GM18519 (cell line): Measurements from ENCODE around the gene RABEPK.
"Not testable (repeated sequence)": the region's sequence is repeated elsewhere in the genome, so short reads cannot be mapped to it uniquely, and the experiment has no call there.

Experiments
- ATAC-seq: cut with Tn5 transposase; IDR thresholded peaks from one replicate; pipeline ENCODE4 v1.9.1; 2021; ENCODE audit warnings: mild to moderate bottlenecking, moderate library complexity; ENCODE audit not compliant: unreplicated experiment, low FRiP score

RABEPK gene, protein sequence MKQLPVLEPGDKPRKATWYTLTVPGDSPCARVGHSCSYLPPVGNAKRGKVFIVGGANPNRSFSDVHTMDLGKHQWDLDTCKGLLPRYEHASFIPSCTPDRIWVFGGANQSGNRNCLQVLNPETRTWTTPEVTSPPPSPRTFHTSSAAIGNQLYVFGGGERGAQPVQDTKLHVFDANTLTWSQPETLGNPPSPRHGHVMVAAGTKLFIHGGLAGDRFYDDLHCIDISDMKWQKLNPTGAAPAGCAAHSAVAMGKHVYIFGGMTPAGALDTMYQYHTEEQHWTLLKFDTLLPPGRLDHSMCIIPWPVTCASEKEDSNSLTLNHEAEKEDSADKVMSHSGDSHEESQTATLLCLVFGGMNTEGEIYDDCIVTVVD

DNA sequence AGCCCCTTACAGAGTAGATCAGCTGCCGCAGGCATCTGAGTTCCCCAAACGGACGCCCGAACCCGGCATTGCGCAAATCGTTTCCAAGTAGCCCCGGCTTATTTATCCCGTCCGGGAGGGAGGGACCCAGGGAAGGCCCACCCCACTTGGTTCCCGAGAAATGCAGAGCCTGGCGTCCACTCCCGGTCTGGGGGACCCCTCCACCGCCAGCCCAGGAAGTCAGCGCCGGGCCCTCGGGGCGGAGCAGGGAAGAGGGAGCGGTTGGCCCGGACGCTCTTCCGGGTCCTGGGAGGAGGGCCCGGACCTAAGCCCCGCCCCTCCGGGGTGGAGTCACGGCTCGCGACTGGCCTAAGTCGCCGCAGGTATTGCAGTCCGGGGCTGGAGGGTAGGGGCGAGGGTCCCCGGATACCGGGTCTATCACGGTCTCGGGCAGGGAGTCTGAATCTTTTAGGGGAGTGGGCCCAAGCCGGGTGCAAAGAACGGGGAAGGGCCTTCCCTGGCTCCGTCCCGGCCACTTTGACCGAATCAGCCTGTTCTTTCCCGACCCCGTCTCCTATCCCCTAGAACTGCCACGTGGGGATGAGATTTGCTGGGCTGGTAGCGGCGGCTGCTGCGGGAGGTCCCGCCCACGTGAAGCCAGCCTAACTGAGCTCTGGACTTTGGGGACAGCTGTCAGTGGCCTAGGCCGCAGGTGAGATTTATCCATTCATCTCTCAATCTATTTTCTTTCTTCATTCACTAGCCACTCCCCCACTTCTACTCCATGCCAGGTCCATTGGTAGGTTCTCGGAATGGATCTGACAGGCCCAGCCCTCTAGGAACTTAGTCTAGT is at the start of gene RABEPK:
RABEPK (plus strand) TSS at position 327 of the 832 bp plus-strand sequence. CDS start 2,472 bp downstream, outside the sequence.
- peak; percentile 94 for ATAC-seq

DNA sequence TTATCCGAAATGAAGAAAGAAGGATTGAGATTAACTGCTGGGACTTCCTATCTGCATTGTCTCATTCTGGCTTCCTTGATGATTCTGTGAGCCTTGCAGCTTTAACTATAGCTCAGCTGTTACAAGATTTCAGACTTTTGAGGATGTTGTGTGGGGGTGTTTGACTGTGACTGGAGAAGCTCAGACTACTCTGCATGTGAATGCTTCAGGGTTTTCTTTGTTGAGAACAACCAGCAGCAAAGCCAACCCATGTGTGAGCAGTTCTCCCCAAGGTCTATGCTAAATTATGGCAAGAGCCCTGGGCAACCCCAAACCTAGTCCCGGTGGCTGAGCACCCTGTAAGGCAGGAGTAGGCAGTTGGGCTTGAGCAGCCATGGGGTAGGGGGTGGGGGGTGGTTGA is 48.6 kb upstream of the RABEPK start:
- no peak for ATAC-seq

DNA sequence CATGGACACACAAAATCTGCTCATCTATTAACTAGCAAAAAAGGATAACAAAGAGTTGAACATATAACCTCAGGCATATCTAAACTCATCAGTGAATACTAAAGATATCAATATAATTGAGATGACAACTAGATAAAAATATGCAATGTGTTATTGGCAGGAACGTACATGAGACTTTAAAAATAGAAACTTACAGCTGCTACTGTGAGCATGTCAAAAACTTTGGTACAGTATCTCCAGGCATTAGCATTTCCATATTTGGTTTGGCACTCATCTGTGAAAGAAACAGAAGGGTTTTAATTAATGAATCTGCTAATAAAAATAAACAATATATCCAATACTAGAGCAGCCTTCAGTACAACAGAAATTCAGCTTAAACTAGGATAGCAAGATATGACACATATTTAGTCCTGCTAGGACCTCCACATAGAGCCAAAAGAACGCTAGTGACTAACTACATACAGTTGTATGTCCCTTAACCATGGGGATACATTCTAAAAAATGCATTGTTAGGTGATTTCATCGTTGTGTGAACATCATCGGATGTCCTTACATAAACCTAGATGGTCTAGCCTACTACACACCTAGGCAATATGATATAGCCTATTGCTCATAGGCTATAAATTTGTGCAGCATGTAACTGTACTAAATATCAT is 46.5 kb upstream of the RABEPK start:
- no peak for ATAC-seq

DNA sequence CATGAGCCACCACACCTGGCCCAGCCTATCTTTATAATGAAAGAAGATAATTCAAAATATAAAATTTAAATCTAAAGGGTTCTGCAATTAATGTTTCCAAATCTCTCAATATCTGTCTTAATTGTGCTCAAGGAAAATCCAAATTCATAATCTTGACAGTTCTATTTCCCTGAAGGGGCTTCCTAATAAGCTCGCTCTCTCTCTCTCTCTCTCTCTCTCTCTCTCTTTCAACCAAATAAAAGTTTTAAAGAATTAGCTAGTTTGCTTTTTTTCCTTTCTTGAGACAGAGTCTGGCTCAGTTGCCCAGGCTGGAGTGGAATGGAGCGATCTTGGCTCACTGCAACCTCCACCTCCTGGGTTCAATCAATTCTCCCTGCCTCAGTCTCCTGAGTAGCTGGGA is 43.8 kb upstream of the RABEPK start:
- no peak for ATAC-seq

DNA sequence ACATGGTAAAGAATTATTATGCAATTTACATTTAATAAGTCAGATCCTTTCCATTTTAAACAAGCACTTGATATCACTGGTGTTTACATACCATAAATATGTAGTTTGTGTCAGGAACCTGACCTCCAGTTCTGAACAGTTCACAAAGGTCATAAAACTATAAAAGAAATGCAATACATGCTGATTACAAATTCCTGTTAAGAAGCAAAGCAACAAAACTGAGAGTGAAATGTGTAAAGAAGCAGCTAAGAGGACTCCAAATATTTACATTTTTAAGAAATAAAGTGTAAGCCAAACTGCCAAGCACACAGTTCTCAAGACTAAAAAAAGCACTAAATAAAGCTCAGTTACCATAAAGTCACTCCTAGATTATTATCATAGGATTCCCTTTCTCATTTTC is 39.6 kb upstream of the RABEPK start:
- ATAC-seq: no peak

DNA sequence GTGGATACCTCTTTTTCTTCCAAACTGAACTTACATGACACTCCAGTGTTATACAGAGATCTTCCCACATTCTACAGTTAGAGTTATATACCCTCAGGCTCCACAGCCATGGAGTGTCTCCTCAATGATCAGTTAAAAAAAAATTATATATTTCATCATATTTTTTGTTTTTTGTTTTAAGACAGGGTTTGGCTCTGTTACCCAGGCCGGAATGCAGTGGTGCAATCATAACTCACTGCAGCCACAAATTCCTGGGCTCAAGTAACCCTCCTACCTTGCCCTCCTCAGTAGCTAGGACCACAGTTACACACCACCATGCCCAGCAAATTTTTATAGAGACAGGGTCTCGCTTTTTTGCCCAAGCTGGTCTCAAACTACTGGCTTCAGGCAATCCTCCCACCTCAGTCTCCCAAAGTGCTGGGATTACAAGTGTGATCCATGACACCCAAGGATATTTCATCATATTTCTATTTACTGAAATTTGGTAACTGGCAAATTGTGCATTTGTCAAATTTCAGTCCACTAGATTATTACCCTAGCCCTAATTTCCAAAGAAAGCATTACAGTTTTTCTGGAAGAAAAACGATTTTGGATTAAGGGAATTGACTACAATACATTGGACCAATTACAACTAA is 38.9 kb upstream of the RABEPK start:
- ATAC-seq: no peak

DNA sequence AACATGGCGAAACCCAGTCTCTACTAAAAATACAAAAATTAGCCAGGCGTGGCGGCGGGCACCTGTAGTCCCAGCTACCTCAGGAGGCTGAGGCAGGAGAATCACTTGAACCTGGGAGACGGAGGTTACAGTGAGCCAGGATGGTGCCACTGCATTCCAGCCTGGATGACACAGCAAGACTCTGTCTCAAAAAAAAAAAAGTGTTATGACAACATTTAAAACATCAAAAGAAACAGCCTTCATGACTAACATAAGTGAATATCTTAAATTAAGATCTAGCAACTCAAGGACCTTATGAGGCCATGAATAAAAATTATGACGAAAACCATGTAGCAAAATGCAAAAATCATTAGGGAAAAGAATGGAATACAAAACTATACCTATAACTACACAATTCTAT is 37.5 kb upstream of the RABEPK start:
- ATAC-seq: not testable (repeated sequence)

DNA sequence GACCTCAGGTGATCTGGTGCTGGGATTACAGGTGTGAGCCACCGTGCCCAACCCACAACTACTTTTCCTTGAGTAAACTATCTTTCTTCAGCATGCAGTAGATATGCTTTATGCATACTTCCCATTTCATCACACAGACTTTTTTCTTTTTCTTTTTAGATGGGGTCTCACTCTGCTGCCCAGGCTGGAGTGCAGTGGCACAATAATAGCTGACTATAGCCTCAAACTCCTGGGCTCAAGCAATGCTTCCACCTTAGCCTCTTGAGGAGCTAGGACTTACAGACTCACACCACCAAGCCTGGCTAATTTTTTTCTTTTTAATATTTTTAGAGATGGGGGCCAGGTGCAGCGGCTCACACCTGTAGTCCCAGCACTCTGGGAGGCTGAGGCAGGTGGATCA is 33.6 kb upstream of the RABEPK start:
- no peak for ATAC-seq

DNA sequence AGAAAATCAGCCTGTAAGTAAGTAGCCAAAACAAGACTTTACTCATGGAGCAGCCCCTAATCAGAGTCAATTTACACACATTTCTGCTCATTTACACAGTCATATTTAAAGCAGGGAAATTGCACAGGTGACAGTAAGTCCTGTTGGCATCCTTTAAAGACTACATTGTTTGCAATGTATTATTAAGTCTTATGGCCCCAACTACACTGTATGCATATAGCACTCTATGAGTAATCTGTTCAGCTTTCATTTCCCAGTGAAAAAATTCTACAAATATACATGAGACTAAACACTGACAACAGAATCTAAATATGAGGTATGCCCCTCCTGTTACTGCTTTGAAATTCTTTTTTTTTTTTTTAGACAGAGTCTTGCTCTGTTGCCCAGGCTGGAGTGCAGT is 30.4 kb upstream of the RABEPK start:
- no peak for ATAC-seq

DNA sequence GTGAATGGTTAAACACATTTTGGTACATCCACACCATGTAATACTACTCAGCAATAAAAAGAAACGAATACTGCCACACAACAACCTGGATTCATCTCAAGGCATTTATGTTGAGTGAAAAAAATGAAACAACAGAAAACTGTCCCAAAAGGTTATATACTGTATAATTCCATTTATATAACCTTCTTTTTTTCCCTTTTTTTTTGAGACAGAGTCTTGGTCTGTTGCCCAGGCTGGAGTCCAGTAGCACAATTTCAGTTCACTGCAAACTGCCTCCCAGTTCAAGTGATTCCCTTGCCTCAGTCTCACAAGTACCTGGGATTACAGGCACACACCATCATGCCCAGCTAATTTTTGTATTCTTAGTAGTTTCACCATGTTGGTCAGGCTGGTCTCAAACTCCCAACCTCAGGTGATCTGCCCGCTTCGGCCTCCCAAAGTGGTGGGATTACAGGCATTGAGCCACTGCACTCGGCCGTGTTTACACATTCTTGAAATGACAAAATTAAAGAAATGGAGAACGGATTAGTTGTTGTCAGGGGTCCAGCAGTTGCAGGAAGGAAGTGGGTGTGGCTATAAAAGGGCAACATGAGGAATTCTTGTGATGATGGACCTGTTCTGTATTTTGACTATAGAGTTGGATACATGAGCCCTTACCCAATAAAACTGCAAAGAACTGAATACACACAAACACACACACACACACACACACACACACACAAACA is 28.1 kb upstream of the RABEPK start:
- ATAC-seq: no peak

DNA sequence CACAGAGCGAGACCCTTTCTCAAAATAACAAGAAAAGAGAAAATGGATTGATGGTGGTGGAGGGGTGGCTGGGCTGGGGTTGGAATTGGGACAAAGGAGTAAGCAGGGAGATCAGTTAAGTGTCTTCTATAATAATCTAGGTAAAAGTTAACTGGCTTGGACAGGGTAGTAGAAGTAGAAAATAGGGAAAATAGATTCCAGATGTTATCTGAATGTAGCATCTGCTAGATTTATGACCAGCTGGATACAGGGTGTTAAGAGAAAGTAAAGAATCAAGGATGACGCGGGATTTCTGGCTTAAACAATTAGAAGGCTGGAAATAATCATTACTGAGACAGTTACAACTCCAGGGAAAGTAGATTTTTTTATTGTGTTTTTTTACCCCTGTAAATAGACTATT is 23.7 kb upstream of the RABEPK start:
- no peak for ATAC-seq

DNA sequence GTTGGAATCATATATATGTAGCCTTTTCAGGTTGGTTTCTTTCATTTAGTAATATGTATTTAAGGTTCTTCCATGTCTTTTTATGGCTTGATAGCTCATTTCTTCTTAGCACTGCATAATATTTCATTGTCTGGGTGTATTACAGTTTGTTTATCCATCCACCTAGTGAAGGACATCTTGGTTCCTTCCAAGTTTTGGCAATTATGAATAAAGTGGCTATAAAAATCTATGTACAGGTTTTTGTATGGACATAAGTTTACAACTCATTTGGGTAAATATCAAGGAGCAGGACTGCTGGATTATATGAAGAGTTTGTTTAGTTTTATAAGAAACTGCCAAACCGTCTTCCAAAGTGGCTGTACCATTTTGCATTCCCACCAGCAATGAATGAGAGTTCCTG is 22.5 kb upstream of the RABEPK start:
- ATAC-seq: no peak

DNA sequence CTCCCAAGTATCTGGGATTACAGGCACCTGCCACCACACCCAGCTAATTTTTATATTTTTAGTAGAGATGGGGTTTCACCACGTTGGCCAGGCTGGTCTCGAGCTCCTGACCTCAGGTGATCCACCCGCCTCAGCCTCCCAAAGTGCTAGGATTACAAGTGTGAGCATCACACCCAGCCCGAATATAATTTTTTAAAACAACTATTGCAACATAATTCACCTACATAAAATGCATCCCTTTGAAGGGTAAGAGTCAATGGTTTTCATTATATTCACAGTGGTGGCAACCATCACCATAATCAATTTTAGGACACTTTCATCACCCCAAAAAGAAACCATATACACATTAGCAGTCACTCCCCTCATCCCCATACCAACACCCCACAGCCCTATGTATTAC is 20.6 kb upstream of the RABEPK start:
- not testable (repeated sequence) for ATAC-seq

DNA sequence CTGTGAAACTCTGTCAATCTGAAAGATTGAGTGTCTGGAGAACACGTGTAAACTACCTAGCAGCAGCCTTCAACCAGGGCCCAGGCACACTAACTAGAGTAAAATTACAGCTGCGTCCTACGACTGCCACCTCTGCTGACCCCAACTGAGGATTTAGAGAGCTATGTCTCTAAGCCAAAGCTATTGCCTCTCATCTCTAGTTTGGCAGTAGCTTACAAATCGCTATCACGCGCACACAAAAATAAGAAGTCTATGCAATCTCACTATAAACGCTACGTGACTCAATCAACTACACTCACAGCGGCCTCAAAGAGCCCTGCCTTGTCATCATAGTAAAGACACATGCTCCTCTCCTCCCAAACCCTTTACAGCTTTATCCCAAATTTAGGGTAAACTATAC is 19.5 kb upstream of the RABEPK start:
- no peak for ATAC-seq

DNA sequence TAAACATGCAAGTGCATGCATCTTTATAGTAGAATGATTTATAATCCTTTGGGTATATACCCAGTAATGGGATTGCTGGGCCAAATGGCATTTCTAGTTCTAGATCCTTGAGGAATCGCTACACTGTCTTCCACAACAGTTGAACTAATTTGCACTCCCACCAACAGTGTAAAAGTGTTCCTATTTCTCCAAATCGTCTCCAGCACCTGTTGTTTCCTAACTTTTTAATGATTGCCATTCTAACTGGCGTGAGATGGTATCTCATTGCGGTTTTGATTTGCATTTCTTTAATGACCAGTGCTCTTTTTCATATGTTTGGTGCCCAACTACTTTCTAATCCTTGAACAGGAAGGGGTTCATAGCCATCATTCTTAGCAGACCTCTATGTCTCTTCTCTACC is 18.6 kb upstream of the RABEPK start:
- not testable (repeated sequence) for ATAC-seq

DNA sequence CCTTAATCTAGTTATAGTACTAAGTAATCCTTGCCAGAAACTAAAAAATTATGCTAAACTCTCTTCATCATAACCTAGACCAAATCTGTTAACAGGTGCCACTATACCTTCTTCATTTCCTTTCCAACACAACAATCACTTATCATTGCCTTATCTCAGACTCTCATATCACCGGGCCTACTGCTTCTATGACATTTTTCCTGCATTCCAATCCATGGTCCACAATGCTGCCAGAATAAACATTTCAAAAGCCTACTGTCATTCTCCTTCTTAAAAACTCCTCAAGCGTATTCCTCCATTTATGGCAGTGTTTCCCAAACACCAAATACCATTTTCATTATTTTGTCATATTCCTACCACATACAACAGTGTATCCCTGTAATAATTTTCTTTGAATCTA is 17.3 kb upstream of the RABEPK start:
- ATAC-seq: no peak

DNA sequence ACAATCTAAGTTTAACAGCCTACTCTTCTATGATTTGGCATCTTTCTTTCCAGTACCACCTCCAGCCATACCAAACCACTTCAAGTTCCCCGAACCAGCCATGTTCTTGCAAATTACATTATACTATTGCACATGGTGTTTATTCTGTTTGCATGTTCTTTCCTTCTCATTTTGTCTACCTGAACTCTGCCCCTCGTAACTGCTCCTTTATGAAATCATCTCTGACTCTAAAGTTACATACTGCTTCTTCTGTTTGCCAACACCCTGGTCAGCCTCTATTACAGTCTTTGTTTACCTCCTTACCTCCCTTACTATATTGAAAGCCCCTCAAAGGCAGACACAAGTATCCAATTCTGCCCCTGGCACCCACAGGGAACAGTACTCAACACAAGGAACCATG is 16.8 kb upstream of the RABEPK start:
- ATAC-seq: no peak

DNA sequence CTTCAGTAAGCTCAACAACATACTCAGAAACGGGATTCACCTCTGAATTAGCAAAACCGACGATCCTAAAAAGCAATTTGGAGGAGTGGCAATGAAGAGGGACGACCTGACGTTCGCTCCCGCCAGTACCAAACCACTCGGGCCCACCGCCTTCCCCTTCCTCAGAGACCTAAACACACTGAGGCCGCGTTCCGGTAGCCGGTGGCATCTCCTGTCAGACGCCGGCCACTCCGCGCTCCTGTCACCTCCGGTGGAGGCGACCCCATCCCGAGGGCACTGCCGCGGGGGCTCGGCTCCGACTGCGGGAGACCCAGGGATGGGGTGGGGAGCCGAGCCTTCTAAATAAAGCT is 11.4 kb upstream of the RABEPK start:
- ATAC-seq: peak; percentile 32

DNA sequence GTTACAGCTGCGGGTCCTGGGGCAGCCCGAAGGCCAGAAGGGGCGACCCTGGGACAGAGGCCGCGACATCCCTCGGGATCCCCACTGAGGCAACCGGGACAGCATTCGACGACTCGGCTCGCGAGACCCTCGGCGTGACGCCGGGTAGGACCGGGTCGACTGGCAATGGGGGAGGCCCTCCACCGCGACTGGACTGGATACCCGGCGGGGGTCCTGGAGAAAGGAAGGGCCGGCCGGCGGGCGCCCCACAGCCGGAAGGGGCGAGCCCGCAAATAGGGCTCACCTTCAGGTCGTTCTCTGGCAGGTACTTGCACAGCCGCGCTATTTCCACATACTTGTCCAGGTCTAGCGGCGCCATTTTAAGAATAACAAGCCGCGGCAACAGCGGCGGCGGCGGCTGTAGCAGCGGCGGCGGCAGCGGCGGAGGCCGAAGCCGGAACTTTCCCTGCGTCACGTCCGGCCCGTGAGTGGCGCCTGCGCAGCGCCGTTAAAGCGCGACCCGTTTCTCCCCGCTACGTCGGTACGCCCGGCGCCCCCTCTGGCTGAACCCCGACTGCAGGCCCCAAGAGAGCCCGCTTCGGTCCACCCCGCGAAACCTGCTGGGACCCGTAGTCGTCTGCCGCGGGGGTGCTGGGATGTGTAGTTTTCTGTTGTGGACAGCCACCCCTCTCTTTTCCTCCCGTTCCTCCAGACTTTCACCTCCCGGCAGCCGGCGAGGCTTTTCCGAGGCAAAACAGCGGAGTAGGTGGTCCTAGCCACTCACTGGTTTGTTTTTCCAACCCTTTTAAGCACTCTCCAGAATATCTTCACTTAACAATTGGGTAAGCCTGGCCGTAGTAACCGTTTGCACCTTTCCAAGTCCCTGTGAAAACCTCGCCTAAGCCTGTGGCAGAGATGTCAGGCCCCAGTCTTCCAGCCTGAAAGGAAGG is 10.7 kb upstream of the RABEPK start, which contains the start of gene PPP6C:
PPP6C (minus strand) TSS at position 443 of the 929 bp plus-strand sequence; CDS start at position 358, 85 bp downstream.
- peak; percentile 86 for ATAC-seq
